WTC11 (cell line): ENCODE results near the gene RASGRF1. TPM values are rescaled to one million over a fixed set of nuclear protein-coding genes. Genes with fewer than 3 reads are reported as not detected.

Source experiments
- ATAC-seq: fragments of 200-7000 bp; cut with Tn5 transposase; 2 replicates; pipeline ENCODE4 v1.10.0; 2021; ENCODE audit warnings: mild to moderate bottlenecking, moderate library complexity
- CTCF ChIA-PET: fragments of 300-600 bp; sonication (Branson Sonifier 250); formaldehyde crosslinking; loops from one replicate; lab custom pipeline; 2021; ENCODE audit warnings: antibody characterized with exemption; lab: Charles Lee
- POLR2A ChIA-PET: fragments of 350-600 bp; sonication (Branson Sonifier 250); formaldehyde crosslinking; loops from one replicate; lab custom pipeline; 2021; ENCODE audit warnings: antibody characterized with exemption; lab: Charles Lee
- DNase-seq: peaks from one replicate; pipeline ENCODE4 v3.0.0; 2021; ENCODE audit warnings: low spot score
- H3K27ac Mint-ChIP-seq: 2 replicates; pipeline ENCODE4 v1.8.0; 2021; ENCODE audit warnings: mixed read lengths
- H3K27me3 Mint-ChIP-seq: 2 replicates; pipeline ENCODE4 v1.8.0; 2021; ENCODE audit warnings: low read depth, mild to moderate bottlenecking, moderate library complexity, mixed read lengths
- H3K36me3 Mint-ChIP-seq: 2 replicates; pipeline ENCODE4 v1.8.0; 2021; ENCODE audit warnings: mixed read lengths
- H3K4me1 Mint-ChIP-seq: 2 replicates; pipeline ENCODE4 v1.8.0; 2022; ENCODE audit warnings: mixed read lengths
- H3K4me3 Mint-ChIP-seq: 2 replicates; pipeline ENCODE4 v1.8.0; 2021; ENCODE audit warnings: mild to moderate bottlenecking, moderate library complexity, mixed read lengths
- H3K9me3 Mint-ChIP-seq: 2 replicates; pipeline ENCODE4 v1.8.0; 2021; ENCODE audit warnings: mixed read lengths
- FOXK1 ChIP-seq: sonication (generic); formaldehyde crosslinking; IDR thresholded peaks from 2 replicates; pipeline ENCODE4 v1.8.0; 2022; ENCODE audit warnings: mild to moderate bottlenecking, moderate library complexity, missing genetic modification reagents
- GTF2I ChIP-seq: fragments of 250-450 bp; sonication (Bioruptor Pico); conservative IDR thresholded peaks from 2 replicates; pipeline ENCODE4 v1.4.0; 2021; ENCODE audit warnings: mild to moderate bottlenecking
- IRF2 ChIP-seq: sonication (generic); formaldehyde crosslinking; IDR thresholded peaks from 2 replicates; pipeline ENCODE4 v1.8.0; 2022; ENCODE audit warnings: low read depth, missing genetic modification reagents, borderline replicate concordance
- JAZF1 ChIP-seq: fragments of 250-450 bp; sonication (Bioruptor Pico); IDR thresholded peaks from 2 replicates; pipeline ENCODE4 v1.9.0; 2021; ENCODE audit warnings: moderate library complexity, mild to moderate bottlenecking, inconsistent platforms
- MYBL2 ChIP-seq: sonication (generic); formaldehyde crosslinking; IDR thresholded peaks from 2 replicates; pipeline ENCODE4 v1.8.1; 2023; ENCODE audit warnings: mild to moderate bottlenecking, moderate library complexity, missing genetic modification reagents
- NFYB ChIP-seq: sonication (generic); formaldehyde crosslinking; conservative IDR thresholded peaks from 2 replicates; pipeline ENCODE4 v1.8.0; 2022; ENCODE audit warnings: low read depth, missing genetic modification reagents
- OVOL2 ChIP-seq: fragments of 250-450 bp; sonication (Bioruptor Pico); IDR thresholded peaks from 2 replicates; pipeline ENCODE4 v1.9.0; 2021; ENCODE audit warnings: mild to moderate bottlenecking, borderline replicate concordance
- TCF7 ChIP-seq: sonication (generic); formaldehyde crosslinking; IDR thresholded peaks from 2 replicates; pipeline ENCODE4 v1.8.0; 2022; ENCODE audit warnings: mild to moderate bottlenecking, low read depth, missing genetic modification reagents, moderate library complexity
- ZNF219 ChIP-seq: sonication (generic); formaldehyde crosslinking; IDR thresholded peaks from 2 replicates; pipeline ENCODE4 v1.8.0; 2023; ENCODE audit warnings: missing genetic modification reagents, mild to moderate bottlenecking, borderline replicate concordance
- ZNF232 ChIP-seq: sonication (generic); formaldehyde crosslinking; IDR thresholded peaks from 2 replicates; pipeline ENCODE4 v1.8.0; 2022; ENCODE audit warnings: mild to moderate bottlenecking, missing genetic modification reagents
- total RNA-seq: library from RNA; stranded (reverse); gene quantifications from 3 replicates; pipeline ENCODE4 v1.2.3, GENCODE V29; 2021
- TF ChIP-seq, protein P1 (sequence below): sonication (generic); formaldehyde crosslinking; IDR thresholded peaks from 2 replicates; pipeline ENCODE4 v1.8.1; 2022; ENCODE audit warnings: low read depth, mild to moderate bottlenecking, moderate library complexity, missing genetic modification reagents, borderline replicate concordance
- TF ChIP-seq, protein P2 (sequence below): sonication (generic); formaldehyde crosslinking; IDR thresholded peaks from 2 replicates; pipeline ENCODE4 v1.8.1; 2022; ENCODE audit warnings: mild to moderate bottlenecking, moderate library complexity, missing genetic modification reagents
- TF ChIP-seq, protein P3 (sequence below): sonication (generic); formaldehyde crosslinking; conservative IDR thresholded peaks from 2 replicates; pipeline ENCODE4 v1.8.1; 2022; ENCODE audit warnings: mild to moderate bottlenecking, missing genetic modification reagents
- TF ChIP-seq, protein P4 (sequence below): fragments of 200-600 bp; IDR thresholded peaks from 2 replicates; pipeline ENCODE4 v1.8.0; 2022; ENCODE audit warnings: antibody characterized with exemption
- TF ChIP-seq, protein P5 (sequence below): sonication (generic); formaldehyde crosslinking; IDR thresholded peaks from 2 replicates; pipeline ENCODE4 v1.8.1; 2022; ENCODE audit warnings: missing genetic modification reagents, borderline replicate concordance
- TF ChIP-seq, protein P6 (sequence below): fragments of 250-450 bp; sonication (Bioruptor Pico); IDR thresholded peaks from 2 replicates; pipeline ENCODE4 v1.9.0; 2021; ENCODE audit warnings: mild to moderate bottlenecking
- TF ChIP-seq, protein P7 (sequence below): sonication (generic); formaldehyde crosslinking; IDR thresholded peaks from 2 replicates; pipeline ENCODE4 v1.8.1; 2023; ENCODE audit warnings: mild to moderate bottlenecking, missing genetic modification reagents
- TF ChIP-seq, protein P8 (sequence below): sonication (generic); formaldehyde crosslinking; IDR thresholded peaks from 2 replicates; pipeline ENCODE4 v1.8.1; 2023; ENCODE audit warnings: mild to moderate bottlenecking, moderate library complexity, missing genetic modification reagents

RASGRF1 gene
- total RNA-seq, 1 experiment from 2014 or later: 0.85 TPM

DNA sequence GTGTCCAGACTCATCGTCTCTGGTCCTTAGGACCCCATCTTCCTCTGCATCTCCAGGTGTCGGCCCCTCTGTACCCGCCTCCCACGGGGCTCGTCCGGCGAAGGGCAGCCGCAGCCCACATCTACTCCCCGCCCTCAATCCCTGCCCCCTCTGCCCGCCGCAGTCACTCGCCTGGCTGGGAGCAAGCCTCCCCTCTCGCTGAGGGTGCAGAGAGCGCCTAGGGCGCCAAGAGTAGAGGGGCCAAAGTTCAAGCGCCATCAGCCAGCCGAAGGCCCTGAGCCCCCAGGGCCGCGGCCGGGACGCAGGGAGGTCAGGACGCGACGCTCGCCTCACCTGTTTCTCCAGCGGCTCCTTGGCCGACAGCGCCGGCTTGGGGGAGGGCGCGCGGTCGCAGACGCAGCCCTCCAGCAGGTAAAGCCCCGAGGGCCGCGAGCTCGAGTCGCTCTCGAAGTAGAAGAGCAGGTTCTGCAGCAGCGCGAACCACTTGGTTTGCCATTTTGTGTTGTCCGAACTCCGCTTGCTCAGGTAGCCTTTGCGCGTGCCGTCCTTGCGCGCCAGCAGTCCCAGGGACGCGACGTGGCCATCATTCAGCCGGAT lies 592 bp downstream of the RASGRF1 start (continued):
- TF ChIP-seq, protein P1, sequence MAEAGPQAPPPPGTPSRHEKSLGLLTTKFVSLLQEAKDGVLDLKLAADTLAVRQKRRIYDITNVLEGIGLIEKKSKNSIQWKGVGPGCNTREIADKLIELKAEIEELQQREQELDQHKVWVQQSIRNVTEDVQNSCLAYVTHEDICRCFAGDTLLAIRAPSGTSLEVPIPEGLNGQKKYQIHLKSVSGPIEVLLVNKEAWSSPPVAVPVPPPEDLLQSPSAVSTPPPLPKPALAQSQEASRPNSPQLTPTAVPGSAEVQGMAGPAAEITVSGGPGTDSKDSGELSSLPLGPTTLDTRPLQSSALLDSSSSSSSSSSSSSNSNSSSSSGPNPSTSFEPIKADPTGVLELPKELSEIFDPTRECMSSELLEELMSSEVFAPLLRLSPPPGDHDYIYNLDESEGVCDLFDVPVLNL (CRISPR knock-in tag): no peak
- TF ChIP-seq, all 79 proteins: peak for 6

DNA sequence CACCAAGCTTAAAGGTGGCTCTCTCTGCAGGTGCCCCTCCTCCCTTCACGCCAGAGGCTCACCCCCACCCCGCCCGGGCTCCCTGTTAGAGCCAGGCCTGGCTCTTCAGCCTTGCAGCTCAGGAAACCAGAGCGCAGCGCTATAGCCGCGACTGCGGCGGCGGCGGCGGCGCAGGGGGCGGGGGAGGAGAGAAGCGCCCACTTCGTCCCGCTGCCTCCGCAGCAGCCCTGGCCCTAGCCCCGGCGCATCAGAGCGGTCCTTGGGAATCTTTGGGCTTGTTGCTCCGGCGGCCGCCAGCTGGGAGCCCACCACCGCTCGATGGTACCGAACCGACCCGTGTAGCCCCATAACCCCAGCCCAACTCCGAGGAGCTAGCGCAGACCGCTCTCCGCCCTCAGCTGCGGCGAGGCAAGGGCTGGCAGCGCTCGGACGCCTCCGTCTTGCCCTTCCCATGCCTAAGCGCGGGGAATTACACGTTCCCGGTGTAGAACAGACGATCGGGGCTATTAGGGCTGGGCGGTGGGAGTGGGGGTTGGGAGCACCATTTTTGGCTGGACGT lies 1.2 kb downstream of the RASGRF1 start:
- Mint-ChIP-seq H3K4me1 (peaks cover 6% of the 10 kb centered on the region), H3K27me3 (peaks cover 100% of the 10 kb centered on the region), H3K4me3 (peak overlapping the region; percentile 89), H3K27ac (no peak overlapping the region), H3K9me3 (no peaks in the 10 kb centered on the region), H3K36me3 (no peaks in the 10 kb centered on the region)
- TF ChIP-seq ZNF219: no peak
- TF ChIP-seq, protein P2, sequence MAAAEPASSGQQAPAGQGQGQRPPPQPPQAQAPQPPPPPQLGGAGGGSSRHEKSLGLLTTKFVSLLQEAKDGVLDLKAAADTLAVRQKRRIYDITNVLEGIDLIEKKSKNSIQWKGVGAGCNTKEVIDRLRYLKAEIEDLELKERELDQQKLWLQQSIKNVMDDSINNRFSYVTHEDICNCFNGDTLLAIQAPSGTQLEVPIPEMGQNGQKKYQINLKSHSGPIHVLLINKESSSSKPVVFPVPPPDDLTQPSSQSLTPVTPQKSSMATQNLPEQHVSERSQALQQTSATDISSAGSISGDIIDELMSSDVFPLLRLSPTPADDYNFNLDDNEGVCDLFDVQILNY (CRISPR knock-in tag): 0 out of 2 replicates have a peak, but pooled peaks have one; percentile 21
- TF ChIP-seq, protein P3, sequence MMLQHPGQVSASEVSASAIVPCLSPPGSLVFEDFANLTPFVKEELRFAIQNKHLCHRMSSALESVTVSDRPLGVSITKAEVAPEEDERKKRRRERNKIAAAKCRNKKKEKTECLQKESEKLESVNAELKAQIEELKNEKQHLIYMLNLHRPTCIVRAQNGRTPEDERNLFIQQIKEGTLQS (CRISPR knock-in tag): no peak
- no peak for TF ChIP-seq FOXK1 (CRISPR knock-in tag)
- POLR2A ChIA-PET: no interaction called here
- CTCF ChIA-PET: interaction anchor here (0.6 to 4.5 kb wide), 8 partner anchors 13 to 95 kb away, joined by 3 to 42 read pairs (median 4); no protein-coding TSS in a partner anchor
- ATAC-seq (peak; percentile 66), DNase-seq (peak; percentile 67)

DNA sequence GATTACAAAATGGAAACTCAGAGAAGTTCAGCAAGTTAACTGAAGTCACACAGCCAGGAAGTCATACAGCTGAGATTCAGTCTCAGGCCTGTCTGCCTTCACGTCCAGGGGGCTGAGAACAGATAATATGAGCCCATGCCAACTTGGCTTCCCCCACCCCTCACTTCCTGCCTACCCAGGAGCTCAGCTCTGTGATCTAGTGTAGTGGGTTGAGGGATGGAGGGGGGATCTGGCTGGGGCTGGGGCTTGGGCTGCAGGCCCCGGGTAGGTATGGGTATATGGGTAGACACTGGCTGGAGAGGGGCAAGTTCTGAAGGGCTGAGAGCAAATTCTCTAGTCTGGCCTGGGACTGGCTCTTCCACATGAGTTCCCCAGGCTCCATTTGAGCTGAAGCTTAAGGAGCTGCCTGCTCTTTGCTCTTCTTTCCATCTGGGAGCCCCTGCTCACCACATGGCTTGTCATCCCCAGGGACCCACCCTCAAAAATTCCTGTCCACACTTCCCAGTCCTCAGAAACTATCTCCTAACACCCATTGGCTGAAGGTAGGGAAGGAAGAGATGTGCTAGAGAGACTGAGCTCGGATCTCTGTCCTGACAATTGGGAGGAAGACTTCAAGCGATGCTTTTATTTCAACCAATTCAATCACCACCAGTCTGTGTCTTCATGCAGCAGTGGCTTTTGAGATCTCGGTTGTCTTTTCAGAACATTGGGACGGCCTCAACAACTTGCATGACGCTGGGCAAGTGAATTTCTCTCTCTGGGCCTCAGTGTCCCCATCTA lies 2.0 kb downstream of the RASGRF1 start:
- ChIA-PET POLR2A (no interaction called here), CTCF (interaction anchor here (0.6 to 4.5 kb wide), 6 partner anchors 42 to 96 kb away, joined by 3 to 42 read pairs (median 9); no protein-coding TSS in a partner anchor)
- Mint-ChIP-seq H3K36me3 (no peaks in the 10 kb centered on the region), H3K4me3 (peak overlapping the region; percentile 89; the same call in 1 of the 2 replicates), H3K9me3 (no peaks in the 10 kb centered on the region), H3K4me1 (peaks cover 6% of the 10 kb centered on the region), H3K27me3 (peaks cover 100% of the 10 kb centered on the region), H3K27ac (no peak overlapping the region)
- DNase-seq (no peak), ATAC-seq (no peak)
- TF ChIP-seq, protein P4, sequence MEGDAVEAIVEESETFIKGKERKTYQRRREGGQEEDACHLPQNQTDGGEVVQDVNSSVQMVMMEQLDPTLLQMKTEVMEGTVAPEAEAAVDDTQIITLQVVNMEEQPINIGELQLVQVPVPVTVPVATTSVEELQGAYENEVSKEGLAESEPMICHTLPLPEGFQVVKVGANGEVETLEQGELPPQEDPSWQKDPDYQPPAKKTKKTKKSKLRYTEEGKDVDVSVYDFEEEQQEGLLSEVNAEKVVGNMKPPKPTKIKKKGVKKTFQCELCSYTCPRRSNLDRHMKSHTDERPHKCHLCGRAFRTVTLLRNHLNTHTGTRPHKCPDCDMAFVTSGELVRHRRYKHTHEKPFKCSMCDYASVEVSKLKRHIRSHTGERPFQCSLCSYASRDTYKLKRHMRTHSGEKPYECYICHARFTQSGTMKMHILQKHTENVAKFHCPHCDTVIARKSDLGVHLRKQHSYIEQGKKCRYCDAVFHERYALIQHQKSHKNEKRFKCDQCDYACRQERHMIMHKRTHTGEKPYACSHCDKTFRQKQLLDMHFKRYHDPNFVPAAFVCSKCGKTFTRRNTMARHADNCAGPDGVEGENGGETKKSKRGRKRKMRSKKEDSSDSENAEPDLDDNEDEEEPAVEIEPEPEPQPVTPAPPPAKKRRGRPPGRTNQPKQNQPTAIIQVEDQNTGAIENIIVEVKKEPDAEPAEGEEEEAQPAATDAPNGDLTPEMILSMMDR: no peak
- TF ChIP-seq TCF7 (no peak), OVOL2 (CRISPR knock-in tag) (no peak), IRF2 (CRISPR knock-in tag) (no peak), MYBL2 (CRISPR knock-in tag) (no peak), JAZF1 (CRISPR knock-in tag) (no peak), NFYB (no peak), GTF2I (CRISPR knock-in tag) (no peak), ZNF232 (no peak)
- TF ChIP-seq, protein P5, sequence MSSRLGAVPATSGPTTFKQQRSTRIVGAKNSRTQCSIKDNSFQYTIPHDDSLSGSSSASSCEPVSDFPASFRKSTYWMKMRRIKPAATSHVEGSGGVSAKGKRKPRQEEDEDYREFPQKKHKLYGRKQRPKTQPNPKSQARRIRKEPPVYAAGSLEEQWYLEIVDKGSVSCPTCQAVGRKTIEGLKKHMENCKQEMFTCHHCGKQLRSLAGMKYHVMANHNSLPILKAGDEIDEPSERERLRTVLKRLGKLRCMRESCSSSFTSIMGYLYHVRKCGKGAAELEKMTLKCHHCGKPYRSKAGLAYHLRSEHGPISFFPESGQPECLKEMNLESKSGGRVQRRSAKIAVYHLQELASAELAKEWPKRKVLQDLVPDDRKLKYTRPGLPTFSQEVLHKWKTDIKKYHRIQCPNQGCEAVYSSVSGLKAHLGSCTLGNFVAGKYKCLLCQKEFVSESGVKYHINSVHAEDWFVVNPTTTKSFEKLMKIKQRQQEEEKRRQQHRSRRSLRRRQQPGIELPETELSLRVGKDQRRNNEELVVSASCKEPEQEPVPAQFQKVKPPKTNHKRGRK (CRISPR knock-in tag): no peak
- TF ChIP-seq, protein P6, sequence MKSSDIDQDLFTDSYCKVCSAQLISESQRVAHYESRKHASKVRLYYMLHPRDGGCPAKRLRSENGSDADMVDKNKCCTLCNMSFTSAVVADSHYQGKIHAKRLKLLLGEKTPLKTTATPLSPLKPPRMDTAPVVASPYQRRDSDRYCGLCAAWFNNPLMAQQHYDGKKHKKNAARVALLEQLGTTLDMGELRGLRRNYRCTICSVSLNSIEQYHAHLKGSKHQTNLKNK: no peak
- TF ChIP-seq, protein P7, sequence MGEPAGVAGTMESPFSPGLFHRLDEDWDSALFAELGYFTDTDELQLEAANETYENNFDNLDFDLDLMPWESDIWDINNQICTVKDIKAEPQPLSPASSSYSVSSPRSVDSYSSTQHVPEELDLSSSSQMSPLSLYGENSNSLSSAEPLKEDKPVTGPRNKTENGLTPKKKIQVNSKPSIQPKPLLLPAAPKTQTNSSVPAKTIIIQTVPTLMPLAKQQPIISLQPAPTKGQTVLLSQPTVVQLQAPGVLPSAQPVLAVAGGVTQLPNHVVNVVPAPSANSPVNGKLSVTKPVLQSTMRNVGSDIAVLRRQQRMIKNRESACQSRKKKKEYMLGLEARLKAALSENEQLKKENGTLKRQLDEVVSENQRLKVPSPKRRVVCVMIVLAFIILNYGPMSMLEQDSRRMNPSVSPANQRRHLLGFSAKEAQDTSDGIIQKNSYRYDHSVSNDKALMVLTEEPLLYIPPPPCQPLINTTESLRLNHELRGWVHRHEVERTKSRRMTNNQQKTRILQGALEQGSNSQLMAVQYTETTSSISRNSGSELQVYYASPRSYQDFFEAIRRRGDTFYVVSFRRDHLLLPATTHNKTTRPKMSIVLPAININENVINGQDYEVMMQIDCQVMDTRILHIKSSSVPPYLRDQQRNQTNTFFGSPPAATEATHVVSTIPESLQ (CRISPR knock-in tag): no peak
- TF ChIP-seq, protein P8, sequence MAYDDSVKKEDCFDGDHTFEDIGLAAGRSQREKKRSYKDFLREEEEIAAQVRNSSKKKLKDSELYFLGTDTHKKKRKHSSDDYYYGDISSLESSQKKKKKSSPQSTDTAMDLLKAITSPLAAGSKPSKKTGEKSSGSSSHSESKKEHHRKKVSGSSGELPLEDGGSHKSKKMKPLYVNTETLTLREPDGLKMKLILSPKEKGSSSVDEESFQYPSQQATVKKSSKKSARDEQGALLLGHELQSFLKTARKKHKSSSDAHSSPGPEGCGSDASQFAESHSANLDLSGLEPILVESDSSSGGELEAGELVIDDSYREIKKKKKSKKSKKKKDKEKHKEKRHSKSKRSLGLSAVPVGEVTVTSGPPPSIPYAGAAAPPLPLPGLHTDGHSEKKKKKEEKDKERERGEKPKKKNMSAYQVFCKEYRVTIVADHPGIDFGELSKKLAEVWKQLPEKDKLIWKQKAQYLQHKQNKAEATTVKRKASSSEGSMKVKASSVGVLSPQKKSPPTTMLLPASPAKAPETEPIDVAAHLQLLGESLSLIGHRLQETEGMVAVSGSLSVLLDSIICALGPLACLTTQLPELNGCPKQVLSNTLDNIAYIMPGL (CRISPR knock-in tag): no peak
